Sigmoid colon (tissue), 4 donors: ENCODE data around the gene POU6F2.

Experiments used
- EP300 ChIP-seq, 4 donors: sonication (generic); formaldehyde crosslinking; IDR thresholded peaks; one replicate each; pipeline ENCODE4 v1.6.1; 2017; ENCODE audit warnings: antibody characterized with exemption in 4 of 4
- POLR2AphosphoS5 ChIP-seq, 4 donors: sonication (generic); formaldehyde crosslinking; IDR thresholded peaks; one replicate each; pipeline ENCODE4 v1.6.1; 2017; ENCODE audit warnings: antibody characterized with exemption in 4 of 4
- TF ChIP-seq, protein P1 (sequence below), 4 experiments: fragments of 450-650 bp in 3 of 4; fragments of 200-600 bp in 1 of 4; IDR thresholded peaks; one replicate each; pipeline ENCODE4 v1.5.1; 2016 to 2019; ENCODE audit warnings: antibody characterized with exemption in 4 of 4, mild to moderate bottlenecking in 3 of 4, moderate library complexity in 2 of 4

DNA sequence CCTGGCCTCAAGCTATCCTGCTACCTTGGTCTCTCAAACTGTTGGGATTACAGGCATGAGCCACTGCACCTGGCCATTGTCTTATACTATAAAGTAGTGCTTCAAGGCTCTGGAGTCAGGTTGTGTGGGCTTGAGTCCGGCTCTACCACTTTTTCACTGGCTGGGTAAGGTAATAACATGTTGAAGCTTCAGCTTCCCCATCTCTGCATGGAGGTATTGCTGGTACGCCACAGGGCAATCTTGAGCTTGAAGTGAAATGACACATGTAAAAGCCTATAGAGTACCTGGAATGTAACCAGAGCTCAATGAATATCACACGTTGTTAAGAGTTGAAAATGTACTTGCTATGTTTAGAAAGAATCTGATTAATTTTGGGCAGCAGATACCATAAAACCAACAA, 120.8 kb downstream of the POU6F2 start:
- TF ChIP-seq, protein P1, sequence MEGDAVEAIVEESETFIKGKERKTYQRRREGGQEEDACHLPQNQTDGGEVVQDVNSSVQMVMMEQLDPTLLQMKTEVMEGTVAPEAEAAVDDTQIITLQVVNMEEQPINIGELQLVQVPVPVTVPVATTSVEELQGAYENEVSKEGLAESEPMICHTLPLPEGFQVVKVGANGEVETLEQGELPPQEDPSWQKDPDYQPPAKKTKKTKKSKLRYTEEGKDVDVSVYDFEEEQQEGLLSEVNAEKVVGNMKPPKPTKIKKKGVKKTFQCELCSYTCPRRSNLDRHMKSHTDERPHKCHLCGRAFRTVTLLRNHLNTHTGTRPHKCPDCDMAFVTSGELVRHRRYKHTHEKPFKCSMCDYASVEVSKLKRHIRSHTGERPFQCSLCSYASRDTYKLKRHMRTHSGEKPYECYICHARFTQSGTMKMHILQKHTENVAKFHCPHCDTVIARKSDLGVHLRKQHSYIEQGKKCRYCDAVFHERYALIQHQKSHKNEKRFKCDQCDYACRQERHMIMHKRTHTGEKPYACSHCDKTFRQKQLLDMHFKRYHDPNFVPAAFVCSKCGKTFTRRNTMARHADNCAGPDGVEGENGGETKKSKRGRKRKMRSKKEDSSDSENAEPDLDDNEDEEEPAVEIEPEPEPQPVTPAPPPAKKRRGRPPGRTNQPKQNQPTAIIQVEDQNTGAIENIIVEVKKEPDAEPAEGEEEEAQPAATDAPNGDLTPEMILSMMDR (IDR thresholded peaks at IDR 0.05): no peak
- TF ChIP-seq EP300 (IDR thresholded peaks at IDR 0.05) (no peak), POLR2AphosphoS5 (IDR thresholded peaks at IDR 0.05) (no peak)
